OCI-LY3 (cell line): ENCODE results near the gene BLOC1S1.

ENCODE experiments used
- EZH2phosphoT487 ChIP-seq: fragments of 200-600 bp; shearing (Covaris generic); IDR thresholded peaks from 2 replicates; pipeline ENCODE4 v1.6.1; 2018; ENCODE audit warnings: antibody characterized with exemption, mixed run types, low read depth
- TF ChIP-seq, protein P1 (sequence below): fragments of 200-600, 300-600 bp; sonication (generic); IDR thresholded peaks from 2 replicates; pipeline ENCODE4 v1.5.1; 2014; ENCODE audit warnings: antibody characterized with exemption, low read length, low read depth

DNA sequence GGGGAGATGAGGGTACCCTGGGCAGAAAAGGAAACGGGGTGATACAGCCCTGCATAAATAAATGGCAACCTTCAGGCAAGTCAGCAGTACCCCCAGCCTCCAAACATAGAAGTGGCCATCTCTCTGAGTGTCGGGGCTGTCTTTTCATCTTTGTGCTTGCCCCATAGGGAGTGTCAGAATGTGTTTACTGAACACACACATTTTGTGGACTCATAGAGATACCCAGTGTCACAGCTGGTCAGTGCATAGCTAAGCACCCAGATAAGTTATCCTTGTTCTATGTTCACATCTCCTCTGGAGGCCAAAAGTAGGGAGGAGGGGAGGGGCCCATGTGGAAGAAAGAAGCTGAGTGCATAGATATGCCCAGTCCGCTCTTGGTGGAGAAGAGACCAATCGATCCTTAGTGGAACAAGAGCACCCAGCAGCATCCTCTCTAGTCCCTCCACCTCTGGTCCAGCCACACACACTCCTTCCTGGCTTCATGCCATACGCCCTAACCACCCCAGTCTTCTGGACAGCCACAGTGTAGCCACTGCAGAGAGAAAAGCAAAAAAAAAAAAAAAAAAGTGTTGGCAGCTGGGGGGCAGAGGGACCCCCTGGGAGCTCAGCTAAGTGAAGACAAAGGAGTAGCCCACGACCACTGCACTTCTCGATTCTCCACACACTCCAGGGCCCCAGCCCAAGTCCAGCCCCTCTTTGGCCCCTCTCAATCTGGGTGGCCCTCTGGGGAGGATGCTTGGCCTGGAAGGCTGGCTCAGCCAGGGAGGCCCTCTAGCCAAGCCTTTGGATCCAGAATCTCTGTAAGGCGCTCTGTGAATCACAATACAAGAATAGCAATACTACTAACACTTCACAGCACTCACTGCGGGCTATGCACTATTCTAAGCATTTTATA lies 10.8 kb upstream of the BLOC1S1 start:
- TF ChIP-seq, protein P1, sequence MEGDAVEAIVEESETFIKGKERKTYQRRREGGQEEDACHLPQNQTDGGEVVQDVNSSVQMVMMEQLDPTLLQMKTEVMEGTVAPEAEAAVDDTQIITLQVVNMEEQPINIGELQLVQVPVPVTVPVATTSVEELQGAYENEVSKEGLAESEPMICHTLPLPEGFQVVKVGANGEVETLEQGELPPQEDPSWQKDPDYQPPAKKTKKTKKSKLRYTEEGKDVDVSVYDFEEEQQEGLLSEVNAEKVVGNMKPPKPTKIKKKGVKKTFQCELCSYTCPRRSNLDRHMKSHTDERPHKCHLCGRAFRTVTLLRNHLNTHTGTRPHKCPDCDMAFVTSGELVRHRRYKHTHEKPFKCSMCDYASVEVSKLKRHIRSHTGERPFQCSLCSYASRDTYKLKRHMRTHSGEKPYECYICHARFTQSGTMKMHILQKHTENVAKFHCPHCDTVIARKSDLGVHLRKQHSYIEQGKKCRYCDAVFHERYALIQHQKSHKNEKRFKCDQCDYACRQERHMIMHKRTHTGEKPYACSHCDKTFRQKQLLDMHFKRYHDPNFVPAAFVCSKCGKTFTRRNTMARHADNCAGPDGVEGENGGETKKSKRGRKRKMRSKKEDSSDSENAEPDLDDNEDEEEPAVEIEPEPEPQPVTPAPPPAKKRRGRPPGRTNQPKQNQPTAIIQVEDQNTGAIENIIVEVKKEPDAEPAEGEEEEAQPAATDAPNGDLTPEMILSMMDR = no peak
- no peak for TF ChIP-seq EZH2phosphoT487
